CD14-positive monocyte (primary cell): Measurements from ENCODE around the gene ARGFX. TPM values are rescaled to one million over a fixed set of nuclear protein-coding genes. Genes with fewer than 3 reads are reported as not detected.

Source experiments
- DNase-seq, 3 donors: peaks; one replicate each; pipeline ENCODE4 v3.0.0-alpha.2; 2011 to 2022
- H2AFZ ChIP-seq: 2 replicates; pipeline ENCODE4 v1.6.0; 2012; ENCODE audit warnings: mild to moderate bottlenecking, low read depth, low read length, inconsistent platforms; ENCODE audit not compliant: insufficient read depth, poor library complexity, severe bottlenecking
- H3K27ac ChIP-seq, 2 donors: 1 replicate in 1 of 2; 2 replicates in 1 of 2; pipeline ENCODE4 v1.5.1; 2012 to 2013; ENCODE audit warnings: low read length in 2 of 2, control low read depth in 1 of 2, inconsistent platforms in 1 of 2, low read depth in 1 of 2, mild to moderate bottlenecking in 1 of 2
- H3K27me3 ChIP-seq, 2 donors: one replicate each; pipeline versions ENCODE4 v1.6.0 to v1.6.1; 2011 to 2013; ENCODE audit warnings: low read length in 2 of 2; ENCODE audit not compliant: control insufficient read depth in 2 of 2, insufficient read depth in 2 of 2
- H3K36me3 ChIP-seq, 2 donors: replicated peaks in 1 of 2; 1 replicate in 1 of 2; 2 replicates in 1 of 2; pipeline versions ENCODE4 v1.5.1 to v1.6.1; 2012 to 2013; ENCODE audit warnings: low read length in 2 of 2, control low read depth in 1 of 2, inconsistent platforms in 1 of 2, mild to moderate bottlenecking in 1 of 2; ENCODE audit not compliant: insufficient read depth in 2 of 2, control insufficient read depth in 1 of 2
- H3K4me1 ChIP-seq, 2 donors: 1 replicate in 1 of 2; 2 replicates in 1 of 2; pipeline versions ENCODE4 v1.5.1 to v1.6.1; 2012 to 2013; ENCODE audit warnings: low read length in 2 of 2, control low read depth in 1 of 2, inconsistent platforms in 1 of 2, mild to moderate bottlenecking in 1 of 2, moderate library complexity in 1 of 2; ENCODE audit not compliant: insufficient read depth in 2 of 2, control insufficient read depth in 1 of 2
- H3K4me2 ChIP-seq: replicated peaks from 2 replicates; pipeline ENCODE3; 2012; ENCODE audit warnings: low read length, moderate library complexity, mild to moderate bottlenecking; ENCODE audit not compliant: poor library complexity, severe bottlenecking; ENCODE audit errors: extremely low read depth
- H3K4me3 ChIP-seq, 3 experiments: fragments of 200-600 bp in 1 of 3; sonication (generic) in 1 of 3; replicated peaks in 1 of 3; 1 replicate in 2 of 3; 2 replicates in 1 of 3; pipeline ENCODE4 v1.5.1; 2011 to 2013; ENCODE audit warnings: low read length in 3 of 3, mild to moderate bottlenecking in 3 of 3, control low read depth in 2 of 3, low read depth in 2 of 3, inconsistent platforms in 1 of 3, moderate library complexity in 1 of 3
- H3K79me2 ChIP-seq: 2 replicates; pipeline ENCODE4 v1.6.0; 2012; ENCODE audit warnings: mild to moderate bottlenecking, control low read depth, inconsistent platforms, low read length, moderate library complexity; ENCODE audit not compliant: insufficient read depth
- H3K9ac ChIP-seq: 2 replicates; pipeline ENCODE4 v1.6.0; 2017; ENCODE audit warnings: low read length, mild to moderate bottlenecking; ENCODE audit not compliant: insufficient read depth, poor library complexity, severe bottlenecking
- H3K9me3 ChIP-seq, 2 donors: replicated peaks in 1 of 2; 1 replicate in 1 of 2; 2 replicates in 1 of 2; pipeline versions ENCODE4 v1.5.1 to v1.6.1; 2012 to 2013; ENCODE audit warnings: low read length in 2 of 2, control low read depth in 1 of 2; ENCODE audit not compliant: control insufficient read depth in 1 of 2, insufficient read depth in 1 of 2
- H4K20me1 ChIP-seq: 2 replicates; pipeline ENCODE4 v1.6.0; 2012; ENCODE audit warnings: mild to moderate bottlenecking, low read length, control low read depth, moderate library complexity; ENCODE audit not compliant: insufficient read depth
- H3K27ac Mint-ChIP-seq, 7 donors: one replicate each; pipeline ENCODE4 v1.8.0; 2020; ENCODE audit warnings: mild to moderate bottlenecking in 7 of 7, mixed read lengths in 7 of 7, moderate library complexity in 6 of 7, inconsistent platforms in 2 of 7
- H3K27me3 Mint-ChIP-seq, 3 donors: one replicate each; pipeline ENCODE4 v1.8.0; 2021 to 2022; ENCODE audit warnings: low read depth in 3 of 3, mild to moderate bottlenecking in 3 of 3, mixed read lengths in 3 of 3, moderate library complexity in 3 of 3, inconsistent platforms in 1 of 3
- H3K36me3 Mint-ChIP-seq, 2 donors: one replicate each; pipeline ENCODE4 v1.8.0; 2020; ENCODE audit warnings: mixed read lengths in 2 of 2, inconsistent platforms in 1 of 2, mild to moderate bottlenecking in 1 of 2
- H3K4me1 Mint-ChIP-seq: one replicate; pipeline ENCODE4 v1.8.0; 2020; ENCODE audit warnings: mild to moderate bottlenecking, mixed read lengths
- H3K4me3 Mint-ChIP-seq, 2 donors: one replicate each; pipeline ENCODE4 v1.8.0; 2020; ENCODE audit warnings: mild to moderate bottlenecking in 2 of 2, mixed read lengths in 2 of 2, moderate library complexity in 1 of 2
- H3K9me3 Mint-ChIP-seq, 7 donors: one replicate each; pipeline ENCODE4 v1.8.0; 2020 to 2022; ENCODE audit warnings: mixed read lengths in 7 of 7, mild to moderate bottlenecking in 6 of 7, moderate library complexity in 6 of 7, inconsistent platforms in 2 of 7
- CTCF ChIP-seq: fragments of 200-600 bp; IDR thresholded peaks from one replicate; pipeline ENCODE4 v1.8.0; 2022; ENCODE audit warnings: antibody characterized with exemption, mild to moderate bottlenecking
- WGBS: methylation state at CpG from one replicate; pipeline ENCODE4 v1.1.5; 2013; ENCODE audit warnings: missing lambda C conversion rate; ENCODE audit not compliant: insufficient coverage; 5-methylcytosine and 5-hydroxymethylcytosine counted together
- intact Hi-C, 2 donors: fragments of 100-400 bp; cut with micrococcal nuclease; formaldehyde crosslinking; loops; one replicate each; pipeline versions ENCODE4 v1.15.0 to v1.15.1; 2023
- polyA plus RNA-seq, 3 donors: library from polyadenylated mRNA; depleted of rRNA in 1 of 3; unstranded in 2 of 3; stranded (reverse) in 1 of 3; fragments of 300-500 nt in 2 of 3; fragments of >200 nt in 1 of 3; fragmentation: Illumina TruSeq in 2 of 3; gene quantifications; 1 replicate in 2 of 3; 2 replicates in 1 of 3; pipeline ENCODE4 v1.2.3, GENCODE V29; 2012 to 2021

The ARGFX gene
- polyA plus RNA-seq, 3 donors: not detected

DNA sequence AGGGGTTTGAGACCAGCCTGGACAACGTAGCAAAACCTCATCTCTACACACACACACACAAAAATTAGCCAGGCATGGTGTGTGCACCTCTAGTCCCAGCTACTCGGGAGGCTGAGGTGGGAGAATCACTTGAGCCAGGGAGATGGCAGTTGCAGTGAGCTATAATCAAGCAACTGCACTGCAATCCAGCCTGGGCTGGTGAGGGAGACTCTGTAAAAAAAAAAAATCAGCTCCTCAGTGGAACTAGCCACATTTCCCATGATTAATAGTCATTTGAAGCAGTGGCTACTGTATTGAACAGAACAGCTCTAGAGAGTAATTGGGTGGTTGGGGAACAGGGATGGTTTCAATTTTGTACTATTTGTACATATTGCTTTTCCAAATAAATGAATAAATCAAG, 13.9 kb downstream of the ARGFX start:
- Mint-ChIP-seq H3K4me3 (no peak overlapping the region), H3K27me3 (peaks cover 2 to 10% (median 7%) of the 10 kb centered on the region in 3 donors), H3K27ac (no peak overlapping the region), H3K9me3 (peaks cover 0 to 3% (median 0%) of the 10 kb centered on the region in 7 donors), H3K4me1 (peaks cover 3% of the 10 kb centered on the region), H3K36me3 (no peaks in the 10 kb centered on the region)
- Histone ChIP-seq H3K4me3 (no peak overlapping the region), H3K4me2 (no peak overlapping the region), H3K9me3 (no peaks in the 10 kb centered on the region), H3K27me3 (no peaks in the 10 kb centered on the region), H3K36me3 (no peaks in the 10 kb centered on the region), H3K4me1 (no peaks in the 10 kb centered on the region), H3K9ac (no peak overlapping the region), H4K20me1 (no peaks in the 10 kb centered on the region), H2AFZ (no peak overlapping the region), H3K79me2 (no peaks in the 10 kb centered on the region), H3K27ac (no peak overlapping the region)
- intact Hi-C loops: no loop called here
- DNase-seq: no peak
- no CpG with 5 or more reads among the region's 2 CpGs for WGBS
- TF ChIP-seq CTCF: no peak

- Histone ChIP-seq H3K27me3 (no peaks in the 10 kb centered on the region), H3K79me2 (no peaks in the 10 kb centered on the region), H3K4me3 (no peak overlapping the region), H3K36me3 (no peaks in the 10 kb centered on the region), H3K9ac (no peak overlapping the region), H2AFZ (no peak overlapping the region), H4K20me1 (no peaks in the 10 kb centered on the region), H3K9me3 (no peaks in the 10 kb centered on the region), H3K27ac (no peak overlapping the region), H3K4me1 (no peaks in the 10 kb centered on the region), H3K4me2 (no peak overlapping the region)
- Mint-ChIP-seq H3K36me3 (no peaks in the 10 kb centered on the region), H3K9me3 (peaks cover 0 to 3% (median 0%) of the 10 kb centered on the region in 7 donors), H3K27ac (no peak overlapping the region), H3K4me1 (peaks cover 3% of the 10 kb centered on the region), H3K27me3 (peaks cover 2 to 11% (median 9%) of the 10 kb centered on the region in 3 donors), H3K4me3 (no peak overlapping the region)
- no peak for TF ChIP-seq CTCF
- intact Hi-C loops: no loop called here
- 100% methylated on average over 1 of the region's 1 CpG for WGBS
- no peak for DNase-seq
Observed at GRCh38 chr3:121584418-121584817, 16.7 kb downstream of the ARGFX start.
